HL-60 (cell line): ENCODE data around the gene TTC27.

Experiments
- DNase-seq, 2 experiments: peaks; one replicate each; pipeline ENCODE4 v3.0.0-alpha.2; 2010 to 2020; ENCODE audit warnings: low read depth in 1 of 2, low spot score in 1 of 2
- H3K27ac ChIP-seq: fragments of 250-450 bp; sonication (Bioruptor Pico); replicated peaks from 2 replicates; pipeline ENCODE4 v1.5.1; 2020; ENCODE audit warnings: mild to moderate bottlenecking, moderate library complexity
- H3K27me3 ChIP-seq: fragments of 250-450 bp; sonication (Bioruptor Pico); 2 replicates; pipeline ENCODE4 v1.5.1; 2021; ENCODE audit warnings: mild to moderate bottlenecking, moderate library complexity; ENCODE audit not compliant: insufficient read depth, poor library complexity, severe bottlenecking
- H3K4me3 ChIP-seq: replicated peaks from 2 replicates; pipeline ENCODE4 v1.5.1; 2011; ENCODE audit warnings: mild to moderate bottlenecking, control low read depth, low read length; ENCODE audit not compliant: insufficient read depth
- CTCF ChIP-seq: IDR thresholded peaks from one replicate; pipeline ENCODE4 v1.5.1; 2011; ENCODE audit warnings: low read length, control low read depth, inconsistent platforms; ENCODE audit not compliant: insufficient read depth
- GABPA ChIP-seq: IDR thresholded peaks from 2 replicates; pipeline ENCODE4 v1.6.1; 2012; ENCODE audit warnings: low read depth
- POLR2AphosphoS5 ChIP-seq: IDR thresholded peaks from 2 replicates; pipeline ENCODE4 v1.6.1; 2012; ENCODE audit warnings: low read depth
- REST ChIP-seq: IDR thresholded peaks from 2 replicates; pipeline ENCODE4 v1.6.1; 2012; ENCODE audit warnings: low read depth; ENCODE audit not compliant: insufficient replicate concordance
- SPI1 ChIP-seq: IDR thresholded peaks from 2 replicates; pipeline ENCODE4 v1.6.1; 2012; ENCODE audit warnings: low read depth, mild to moderate bottlenecking, borderline replicate concordance
- long read RNA-seq: library from polyadenylated mRNA; unstranded; transcript quantifications from one replicate; pipeline ENCODE4 v2.0.0, GENCODE V29; 2020

TTC27 gene
- long read RNA-seq, transcript TTC27-201 (20 exons, 2,876 nt), result major isoform, 127 of 173 reads
- long read RNA-seq, partial matches to known transcripts, result 10 of 173 reads
- long read RNA-seq, other reads (novel, unspliced or antisense), result 36 of 173 reads

- Histone ChIP-seq H3K27me3 (no peaks in the 10 kb centered on the region), H3K4me3 (peak within 1 kb of the TSS; percentile 98), H3K27ac (peak within 1 kb of the TSS; percentile 71)
- TF ChIP-seq REST (peak; percentile 52), GABPA (no peak), SPI1 (peak; percentile 24; the same call in 1 of the 2 replicates), CTCF (no peak), POLR2AphosphoS5 (peak; percentile 80)
- DNase-seq, result peak; percentile 94 to 98
Measured at GRCh38 chr2:32627814-32628579, at the start of gene TTC27. Gene TTC27, plus strand, starts transcription at chr2:32628050. Its CDS starts 243 bp downstream, at chr2:32628293.

- DNase-seq, result peak in 1 of 2 experiments; percentile 57
- H3K27ac ChIP-seq, result peak overlapping the region; percentile 73
- no peaks in the 10 kb centered on the region for H3K27me3 ChIP-seq
- no peak for TF ChIP-seq GABPA
- peak; percentile 55; the same call in 1 of the 2 replicates for TF ChIP-seq POLR2AphosphoS5
- H3K4me3 ChIP-seq, result no peak overlapping the region
Measured at GRCh38 chr2:32591669-32592463, 36.0 kb upstream of the TTC27 start.

- DNase-seq, result no peak
- H3K4me3 ChIP-seq, result no peak overlapping the region
- H3K27ac ChIP-seq, result no peak overlapping the region
- TF ChIP-seq SPI1 (peak; percentile 57; the same call in 1 of the 2 replicates), GABPA (no peak)
- H3K27me3 ChIP-seq, result no peaks in the 10 kb centered on the region
Measured at GRCh38 chr2:32594573-32594972, 33.3 kb upstream of the TTC27 start.

GRCh38 chr2:32611366-32611765 lies 16.5 kb upstream of the TTC27 start:
- Histone ChIP-seq H3K4me3 (no peak overlapping the region), H3K27ac (no peak overlapping the region), H3K27me3 (no peaks in the 10 kb centered on the region)
- no peak for DNase-seq
- no peak for TF ChIP-seq REST
- no peak for TF ChIP-seq POLR2AphosphoS5
- no peak for TF ChIP-seq GABPA
- TF ChIP-seq SPI1, result no peak
- TF ChIP-seq CTCF, result no peak
